ENCODE measurements around the gene NEK7. TPM values are rescaled to one million over a fixed set of nuclear protein-coding genes. Genes with fewer than 3 reads are reported as not detected.
A peak's percentile ranks its signal among the peaks of the same experiment; 100 is the strongest.

NEK7 gene
- total RNA-seq, 1 experiment from 2014 or later: 51.1 TPM

DNA sequence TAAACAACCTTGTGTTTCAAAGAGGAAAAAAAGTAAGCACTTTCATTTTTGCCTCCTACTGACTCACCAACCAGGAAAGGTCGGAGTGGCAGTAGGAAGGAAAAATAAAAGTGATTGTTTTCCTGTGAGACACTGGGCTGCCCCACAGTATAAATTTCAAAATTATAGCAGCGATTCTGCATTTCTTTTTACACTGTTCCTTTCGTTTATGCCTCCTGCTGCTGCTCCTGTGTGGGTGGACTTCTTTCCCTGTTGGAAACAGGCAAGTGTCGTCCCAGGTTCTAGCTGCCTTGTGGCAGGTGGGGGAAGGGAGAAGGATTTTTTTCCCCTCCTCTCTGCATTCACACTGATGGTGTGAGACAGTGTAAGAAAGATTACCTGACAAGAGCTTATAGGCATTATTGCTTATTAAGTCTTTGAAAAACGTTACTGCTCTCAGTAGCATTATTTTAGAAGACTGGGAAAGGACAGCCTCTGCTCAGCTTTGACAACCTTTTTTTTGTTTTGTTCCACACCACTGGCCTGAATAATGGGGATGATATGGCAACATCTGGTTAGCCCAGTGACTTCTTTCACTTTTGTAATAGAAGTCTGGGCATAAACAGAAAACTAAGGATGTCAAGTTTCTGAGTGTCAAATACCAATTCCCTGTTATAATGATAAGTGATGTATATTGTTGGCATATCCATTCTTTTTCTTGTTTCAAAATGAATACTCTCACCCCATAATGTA is 77.9 kb downstream of the NEK7 start:
- Mint-ChIP-seq H3K36me3 (ENCODE audit: insufficient read depth, unreplicated experiment) (no peaks in the 10 kb centered on the region), H3K4me3 (ENCODE audit: unreplicated experiment) (peak overlapping the region; percentile 70), H3K27me3 (ENCODE audit: insufficient read depth, unreplicated experiment) (no peaks in the 10 kb centered on the region), H3K4me1 (ENCODE audit: insufficient read depth, unreplicated experiment) (peaks cover 29% of the 10 kb centered on the region), H3K27ac (ENCODE audit: low read depth, unreplicated experiment) (no peak overlapping the region), H3K9me3 (ENCODE audit: unreplicated experiment) (no peaks in the 10 kb centered on the region)
- ChIA-PET CTCF (interaction anchor here (0.7 to 2.0 kb wide), 5 partner anchors 11 to 214 kb away, joined by 3 to 6 read pairs (median 4); no protein-coding TSS in a partner anchor), POLR2A (interaction anchor here (0.7 to 6.3 kb wide), 21 partner anchors 10 to 229 kb away, joined by 3 to 83 read pairs (median 5); partner anchors contain the start of gene NEK7)
- BruUV-seq (replicated peaks): no TSS peak
- DNase-seq (ENCODE audit: unreplicated experiment): peak; percentile 62
- intact Hi-C loops (cut with micrococcal nuclease): no loop called here
- TF ChIP-seq CTCF (IDR thresholded peaks at IDR 0.05; ENCODE audit: unreplicated experiment): no peak

GRCh38 chr1:198238121-198238520 is 81.3 kb downstream of the NEK7 start:
- no TSS peak for BruUV-seq (replicated peaks)
- no peak for DNase-seq (ENCODE audit: unreplicated experiment)
- Mint-ChIP-seq H3K36me3 (ENCODE audit: insufficient read depth, unreplicated experiment) (no peaks in the 10 kb centered on the region), H3K27me3 (ENCODE audit: insufficient read depth, unreplicated experiment) (no peaks in the 10 kb centered on the region), H3K4me1 (ENCODE audit: insufficient read depth, unreplicated experiment) (peaks cover 22% of the 10 kb centered on the region), H3K4me3 (ENCODE audit: unreplicated experiment) (no peak overlapping the region), H3K9me3 (ENCODE audit: unreplicated experiment) (no peaks in the 10 kb centered on the region), H3K27ac (ENCODE audit: low read depth, unreplicated experiment) (no peak overlapping the region)
- intact Hi-C loops (cut with micrococcal nuclease): no loop called here
- TF ChIP-seq CTCF (IDR thresholded peaks at IDR 0.05; ENCODE audit: unreplicated experiment): no peak
- ChIA-PET POLR2A (interaction anchor here (0.7 kb wide), 1 partner anchor 72 kb away, joined by 3 read pairs; no protein-coding TSS in a partner anchor), CTCF (interaction anchor here (0.7 kb wide), 1 partner anchor 82 kb away, joined by 3 read pairs; no protein-coding TSS in a partner anchor)

- H3K27me3 Mint-ChIP-seq (ENCODE audit: insufficient read depth, unreplicated experiment): no peaks in the 10 kb centered on the region
- POLR2A ChIA-PET: interaction anchor here (0.6 to 1.9 kb wide), 5 partner anchors 10 to 1827 kb away, joined by 3 to 6 read pairs (median 3); no protein-coding TSS in a partner anchor
- H3K4me3 Mint-ChIP-seq (ENCODE audit: unreplicated experiment): no peak overlapping the region
Observed at GRCh38 chr1:198241553-198241952, 84.8 kb downstream of the NEK7 start.

More at GRCh38 chr1:198241553-198241952, 84.8 kb downstream of the NEK7 start:
- H3K9me3 Mint-ChIP-seq (ENCODE audit: unreplicated experiment): no peaks in the 10 kb centered on the region
- TF ChIP-seq CTCF (IDR thresholded peaks at IDR 0.05; ENCODE audit: unreplicated experiment): no peak
- peaks cover 11% of the 10 kb centered on the region for H3K4me1 Mint-ChIP-seq (ENCODE audit: insufficient read depth, unreplicated experiment)
- no peak overlapping the region for H3K27ac Mint-ChIP-seq (ENCODE audit: low read depth, unreplicated experiment)
- no peak for DNase-seq (ENCODE audit: unreplicated experiment)
- intact Hi-C loops (cut with micrococcal nuclease): no loop called here
- CTCF ChIA-PET: interaction anchor here (0.5 to 0.7 kb wide), 2 partner anchors 42 to 247 kb away, joined by 3 read pairs; no protein-coding TSS in a partner anchor
- no TSS peak for BruUV-seq (replicated peaks)
- peaks cover 7% of the 10 kb centered on the region for H3K36me3 Mint-ChIP-seq (ENCODE audit: insufficient read depth, unreplicated experiment)

Data from MCF 10A (cell line).